GF-D8 (cell line): ENCODE results near the gene ANKRD62.
"Not testable (repeated sequence)": the region's sequence is repeated elsewhere in the genome, so short reads cannot be mapped to it uniquely, and the experiment has no call there.

ENCODE experiments used
- DNase-seq: peaks from one replicate; lab custom pipeline; 2025; lab: John Stamatoyannopoulos, UW

Gene ANKRD62

DNA sequence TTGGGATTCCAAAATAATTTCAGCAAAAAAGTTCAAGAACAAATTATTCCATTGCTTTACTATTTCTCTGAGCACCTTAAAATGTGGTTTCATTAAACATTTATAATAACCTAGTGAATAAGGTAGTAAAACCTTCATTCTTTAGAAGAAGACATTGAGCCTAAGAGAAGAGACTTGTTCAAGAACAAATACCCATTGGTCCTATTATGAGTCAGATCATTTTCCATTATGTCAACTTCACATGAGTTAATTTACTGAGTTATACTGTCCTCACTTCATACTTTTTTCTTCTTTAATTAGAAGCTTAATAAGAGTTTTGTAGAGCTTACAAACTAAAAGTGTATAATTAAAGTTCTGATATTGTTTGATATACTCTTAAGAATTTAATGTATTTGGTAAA lies 5.5 kb downstream of the ANKRD62 start:
- DNase-seq = no peak

- no peak for DNase-seq
Measured at GRCh38 chr18:12101266-12101665, 7.6 kb downstream of the ANKRD62 start.

GRCh38 chr18:12102136-12102842 lies 8.6 kb downstream of the ANKRD62 start:
- no peak for DNase-seq

DNA sequence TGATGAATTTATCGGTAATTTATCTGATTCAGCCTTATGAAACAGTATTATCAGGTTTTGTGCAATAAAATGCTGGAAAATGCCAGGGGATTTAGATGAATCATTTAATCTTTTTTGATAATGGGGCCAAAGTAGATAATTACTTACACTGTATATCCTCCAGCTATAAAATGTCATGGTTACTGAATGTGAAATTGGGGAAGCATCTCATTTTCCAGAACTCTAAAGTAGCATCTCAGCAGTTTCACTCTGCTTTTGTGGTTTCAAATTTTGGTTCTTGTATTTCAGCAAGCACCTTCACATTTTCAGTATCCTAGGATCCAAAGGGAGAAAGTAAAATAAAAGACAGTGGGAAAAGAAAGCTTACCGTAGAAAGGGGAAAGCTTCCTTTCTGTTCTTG lies 12.8 kb downstream of the ANKRD62 start:
- DNase-seq = no peak

DNA sequence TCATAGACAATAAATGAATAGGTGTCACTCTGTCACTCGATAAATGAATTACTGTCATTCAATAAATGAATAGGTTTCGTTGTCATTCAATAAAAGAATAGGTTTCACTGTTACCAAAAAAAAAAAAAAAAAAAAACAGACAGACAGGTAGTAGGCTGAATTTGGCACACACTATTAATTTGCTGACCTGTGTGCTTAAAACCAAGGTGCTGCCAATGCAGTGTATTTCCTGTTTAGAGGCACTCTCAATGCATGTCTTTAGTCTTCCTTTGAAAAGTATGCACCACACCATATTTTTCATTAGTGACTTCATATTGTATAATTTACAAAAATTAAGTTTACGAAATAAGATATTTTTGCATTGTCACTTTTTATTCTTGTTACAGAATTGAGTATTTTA lies 16.2 kb downstream of the ANKRD62 start:
- DNase-seq = no peak

DNA sequence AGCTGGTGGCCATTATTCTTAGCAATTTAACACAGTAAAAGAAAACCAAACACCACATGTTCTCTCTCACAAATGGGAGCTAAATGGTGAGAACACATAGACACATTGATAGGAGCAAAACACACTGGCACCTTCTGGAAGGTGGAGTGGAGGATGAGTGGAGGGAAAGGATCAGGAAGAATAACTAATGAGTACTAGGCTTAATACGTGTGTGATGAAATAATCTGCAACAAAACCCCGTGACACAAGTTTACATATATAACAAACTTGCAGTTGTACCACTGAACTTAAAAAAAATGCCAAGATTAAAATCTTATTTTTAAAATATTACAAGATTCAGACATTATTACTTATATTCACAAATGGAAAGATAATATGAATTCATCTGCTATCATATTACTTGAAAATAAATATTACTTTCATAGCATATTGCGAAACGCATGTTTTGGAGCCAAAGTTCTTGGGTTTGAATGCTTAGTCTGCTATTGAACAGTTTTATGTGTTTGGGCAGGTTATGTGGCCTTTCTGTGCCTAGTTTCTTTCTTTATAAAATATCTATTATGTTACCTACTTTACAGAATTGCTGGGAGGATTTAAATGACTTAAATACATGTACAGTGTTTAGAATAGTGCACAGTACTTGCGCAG lies 20.5 kb downstream of the ANKRD62 start:
- no peak for DNase-seq

DNA sequence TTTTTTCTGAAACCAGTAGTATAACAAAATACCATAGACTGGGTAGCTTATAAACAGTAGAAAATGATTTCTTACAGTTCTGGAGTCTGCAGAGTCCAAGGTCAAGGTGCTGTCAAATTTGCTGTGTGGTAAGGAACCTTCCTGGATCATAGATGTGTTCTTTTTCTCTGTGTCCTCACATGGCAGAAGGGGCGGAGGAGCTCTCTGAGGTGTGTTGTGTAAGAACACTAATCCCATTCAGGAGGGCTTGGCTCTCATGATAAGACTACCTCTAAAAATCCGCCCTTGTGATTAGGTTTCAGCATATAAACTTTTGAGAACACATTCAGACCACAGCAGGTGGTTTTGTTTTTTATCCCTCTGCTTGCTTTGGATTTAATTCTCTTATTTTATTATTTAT lies 25.7 kb downstream of the ANKRD62 start:
- no peak for DNase-seq

DNA sequence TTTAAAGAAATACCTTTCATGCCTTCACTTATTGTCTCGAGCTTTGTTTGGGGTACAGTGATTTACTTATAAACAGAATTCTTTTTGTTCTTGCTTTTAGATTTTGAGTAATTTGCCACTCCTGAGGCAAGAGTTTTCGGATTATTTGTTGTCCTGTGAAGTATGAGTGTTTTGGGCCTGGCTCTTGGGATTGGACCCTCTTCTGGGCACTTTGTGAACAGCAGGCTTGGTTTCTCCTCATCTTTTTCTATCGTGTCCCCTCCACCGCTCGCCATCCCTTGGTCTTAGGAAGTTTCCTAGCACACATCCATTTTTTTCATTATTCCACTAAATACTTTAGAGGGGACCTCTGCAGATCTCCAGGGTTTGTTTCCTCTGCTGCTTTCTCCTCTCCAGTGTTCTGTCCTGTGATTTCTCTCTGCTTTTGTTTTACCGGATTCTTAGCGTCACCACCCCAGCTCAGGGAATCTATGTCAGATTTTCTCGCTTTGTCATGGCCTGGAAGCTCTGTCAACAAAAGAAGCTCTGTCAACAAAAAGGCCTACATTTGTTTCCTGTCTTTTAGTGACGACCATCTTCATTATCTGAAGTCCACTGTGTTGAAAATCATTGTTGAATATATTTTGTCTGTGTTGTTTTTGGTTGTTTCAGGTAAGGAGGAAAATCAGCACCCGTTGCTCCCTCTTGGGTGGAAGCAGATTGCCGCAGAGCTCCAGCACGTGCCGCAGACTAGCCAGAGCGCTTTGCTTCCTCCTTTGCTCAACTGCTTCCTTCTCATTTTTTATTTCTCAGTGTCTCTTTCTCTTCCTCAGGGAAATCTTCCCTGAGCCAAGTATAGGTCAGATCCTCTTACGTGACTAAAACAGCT lies 27.8 kb downstream of the ANKRD62 start:
- DNase-seq = no peak

GRCh38 chr18:12122043-12122389 lies 28.4 kb downstream of the ANKRD62 start:
- not testable (repeated sequence) for DNase-seq

DNA sequence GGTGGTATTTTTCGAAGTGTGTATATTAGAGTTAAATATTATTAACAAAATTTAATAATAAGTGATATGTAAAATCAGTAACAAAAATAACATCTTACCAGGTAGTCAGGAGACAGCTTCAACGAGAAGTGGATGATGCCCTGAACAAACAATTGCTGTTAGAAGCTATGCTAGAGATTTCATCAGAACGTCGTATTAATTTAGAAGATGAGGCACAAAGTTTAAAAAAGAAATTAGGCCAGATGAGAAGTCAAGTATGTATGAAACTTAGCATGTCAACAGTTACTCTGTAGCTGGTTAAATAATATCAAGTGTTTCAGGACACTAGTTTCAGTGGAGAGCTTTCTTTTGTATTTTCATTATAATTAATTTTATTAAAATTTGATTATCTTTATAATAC lies 34.0 kb downstream of the ANKRD62 start:
- DNase-seq = not testable (repeated sequence)

- not testable (repeated sequence) for DNase-seq
Measured at GRCh38 chr18:12138831-12139230, 45.2 kb downstream of the ANKRD62 start.

GRCh38 chr18:12140866-12141265 lies 47.2 kb downstream of the ANKRD62 start:
- not testable (repeated sequence) for DNase-seq

DNA sequence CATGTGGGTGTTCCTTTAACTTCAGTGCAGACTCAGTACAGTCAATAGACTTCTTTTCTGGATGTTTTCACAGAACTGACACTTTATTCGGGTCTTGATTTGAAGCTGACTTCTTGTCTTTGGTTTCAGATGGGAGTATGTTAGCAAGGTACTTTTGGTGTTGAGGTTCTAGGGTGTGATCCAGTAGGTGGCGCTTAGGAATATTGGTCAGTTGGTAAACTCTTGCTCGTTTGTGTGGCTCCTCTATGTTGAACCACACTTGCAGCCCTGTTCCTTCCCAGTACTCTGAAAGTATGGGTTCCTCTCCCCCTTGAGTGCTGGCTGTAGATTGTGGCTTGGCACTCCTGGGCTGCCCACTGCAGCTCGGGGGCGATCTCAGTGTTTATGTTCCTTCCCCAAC lies 48.1 kb downstream of the ANKRD62 start:
- DNase-seq = not testable (repeated sequence)

DNA sequence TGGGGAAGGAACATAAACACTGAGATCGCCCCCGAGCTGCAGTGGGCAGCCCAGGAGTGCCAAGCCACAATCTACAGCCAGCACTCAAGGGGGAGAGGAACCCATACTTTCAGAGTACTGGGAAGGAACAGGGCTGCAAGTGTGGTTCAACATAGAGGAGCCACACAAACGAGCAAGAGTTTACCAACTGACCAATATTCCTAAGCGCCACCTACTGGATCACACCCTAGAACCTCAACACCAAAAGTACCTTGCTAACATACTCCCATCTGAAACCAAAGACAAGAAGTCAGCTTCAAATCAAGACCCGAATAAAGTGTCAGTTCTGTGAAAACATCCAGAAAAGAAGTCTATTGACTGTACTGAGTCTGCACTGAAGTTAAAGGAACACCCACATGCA lies 55.8 kb downstream of the ANKRD62 start:
- DNase-seq = not testable (repeated sequence)

- no peak for DNase-seq
Measured at GRCh38 chr18:12154361-12154760, 60.7 kb downstream of the ANKRD62 start.

DNA sequence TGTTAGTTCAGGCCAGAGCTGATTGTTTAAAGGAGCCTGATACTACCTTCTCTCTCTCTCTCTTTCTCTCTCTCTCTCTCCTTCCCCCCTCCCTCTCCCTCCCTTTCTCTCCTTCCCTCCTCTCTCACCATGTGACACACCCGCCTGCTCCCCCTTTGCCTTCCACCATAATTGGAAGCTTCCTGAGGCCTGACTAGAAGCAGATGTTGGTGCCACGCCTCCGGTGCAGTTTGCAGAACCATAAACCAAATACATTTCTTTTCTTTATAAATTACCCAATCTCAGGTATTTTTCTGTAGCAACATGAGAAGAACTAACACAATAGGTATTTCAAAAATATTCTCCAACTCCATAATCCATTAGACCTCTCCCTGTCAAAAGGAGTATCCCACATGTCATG lies 62.4 kb downstream of the ANKRD62 start:
- no peak for DNase-seq

GRCh38 chr18:12159446-12159845 lies 65.8 kb downstream of the ANKRD62 start:
- no peak for DNase-seq

DNA sequence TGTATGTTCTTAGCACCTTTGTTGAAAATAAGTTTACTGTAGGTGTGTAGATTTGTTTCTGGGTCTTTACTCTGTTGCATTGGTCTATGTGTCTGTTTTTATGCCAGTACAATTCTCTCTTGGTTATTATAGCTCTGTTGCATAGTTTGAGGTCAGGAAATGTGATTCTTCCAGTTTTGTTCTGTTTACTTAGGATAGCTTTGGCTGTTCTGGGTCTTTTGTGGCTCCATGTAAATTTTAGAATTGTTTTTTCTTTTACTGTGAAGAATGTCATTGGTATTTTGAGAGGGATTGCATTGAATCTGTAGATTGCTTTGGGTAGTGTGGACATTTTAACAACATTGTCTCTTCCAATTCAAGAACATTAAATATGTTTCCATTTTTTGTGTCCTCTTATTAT lies 69.1 kb downstream of the ANKRD62 start:
- no peak for DNase-seq

DNA sequence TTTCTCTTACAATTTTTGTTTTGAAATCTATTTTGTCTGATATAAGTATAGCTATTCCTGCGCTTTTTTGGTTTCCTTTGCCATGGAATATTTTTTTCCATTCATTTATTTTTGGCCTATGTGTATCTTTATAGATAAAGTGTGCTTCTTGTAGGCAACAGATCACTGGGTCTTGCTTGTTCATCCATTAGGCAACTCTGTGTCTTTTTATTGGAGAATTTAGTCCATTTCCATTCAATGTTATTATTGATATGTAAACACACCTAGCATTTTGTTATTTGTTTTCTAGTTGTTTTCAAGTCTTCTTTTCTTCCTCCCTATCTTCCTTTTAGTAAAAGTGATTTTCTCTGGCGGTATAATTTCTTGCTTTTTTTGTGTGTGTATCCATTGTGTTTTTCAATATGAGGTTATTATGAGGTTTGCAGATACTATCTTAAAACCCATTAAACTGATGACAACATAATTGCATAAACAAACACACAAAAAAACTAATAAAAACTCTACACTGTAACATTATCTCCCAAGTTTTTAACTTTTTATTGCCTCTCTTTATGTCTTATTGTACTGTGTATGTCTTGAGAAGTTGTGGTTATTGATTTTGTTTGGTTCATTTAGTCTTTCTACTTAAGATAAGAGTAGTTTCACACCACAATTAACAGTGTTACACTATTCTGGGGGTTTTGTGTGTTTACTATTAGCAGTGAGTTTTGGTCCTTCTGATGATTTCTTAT lies 71.6 kb downstream of the ANKRD62 start:
- DNase-seq = no peak
